Regular cardiac myocyte (primary cell): Measurements from ENCODE around the gene KRT38. TPM values are rescaled to one million over a fixed set of nuclear protein-coding genes. Genes with fewer than 3 reads are reported as not detected.

Experiments
- total RNA-seq: library from RNA; depleted of rRNA; stranded (reverse); fragments of >200 nt; gene quantifications from 2 replicates; pipeline ENCODE4 v1.2.3, GENCODE V29; 2014

KRT38 gene
- total RNA-seq: not detected in 2 replicates

GRCh38 chr17:41440531-41441033 is at the start of gene KRT38:
Gene KRT38, minus strand, starts transcription at chr17:41440983. Its CDS starts 62 bp downstream, at chr17:41440921.

GRCh38 chr17:41489531-41489930 is 48.7 kb upstream of the KRT38 start, which contains the start of gene KRT36:
Gene KRT36, minus strand, starts transcription at chr17:41489910. Its CDS starts 46 bp downstream, at chr17:41489864.

GRCh38 chr17:41481036-41481435 is 40.3 kb upstream of the KRT38 start, which contains the start of gene KRT35:
Gene KRT35, minus strand, starts transcription at chr17:41481151. Its CDS starts 54 bp downstream, at chr17:41481097.

GRCh38 chr17:41466988-41467387 is 26.2 kb upstream of the KRT38 start, which contains the start of gene KRT32:
Gene KRT32, minus strand, starts transcription at chr17:41467386. Its CDS starts 61 bp downstream, at chr17:41467325.

GRCh38 chr17:41424111-41424635 is 16.6 kb downstream of the KRT38 start, which contains the start of gene KRT37:
Gene KRT37, minus strand, starts transcription at chr17:41424585. Its CDS starts 62 bp downstream, at chr17:41424523.

GRCh38 chr17:41396996-41397660 is 43.7 kb downstream of the KRT38 start, which contains the start of gene KRT31:
Gene KRT31, minus strand, starts transcription at chr17:41397608. Its CDS starts 69 bp downstream, at chr17:41397539.

Other genes with a start within 250 kb of the KRT38 start
- gene KRTAP9-2, start 214.3 kb downstream of the KRT38 start, total RNA-seq: not detected in 2 replicates
- not detected in 2 replicates for gene KRTAP9-3, start 208.5 kb downstream of the KRT38 start, total RNA-seq
- not detected in 2 replicates for gene KRTAP9-8, start 203.0 kb downstream of the KRT38 start, total RNA-seq
- gene KRTAP9-4, start 191.3 kb downstream of the KRT38 start, total RNA-seq: not detected in 2 replicates
- gene KRTAP9-9, start 185.6 kb downstream of the KRT38 start, total RNA-seq: not detected in 2 replicates
- gene KRTAP9-6, start 175.6 kb downstream of the KRT38 start, total RNA-seq: not detected in 2 replicates
- gene KRTAP9-7, start 165.3 kb downstream of the KRT38 start, total RNA-seq: not detected in 2 replicates
- not detected in 2 replicates for gene KRTAP29-1, start 138.1 kb downstream of the KRT38 start, total RNA-seq
- not detected in 2 replicates for gene KRTAP16-1, start 131.7 kb downstream of the KRT38 start, total RNA-seq
- gene KRTAP17-1, start 125.3 kb downstream of the KRT38 start, total RNA-seq: not detected in 2 replicates
- not detected in 2 replicates for gene KRT33A, start 90.2 kb downstream of the KRT38 start, total RNA-seq
- under 0.01 TPM in 2 replicates for gene KRT33B, start 71.2 kb downstream of the KRT38 start, total RNA-seq
- gene KRT34, start 58.7 kb downstream of the KRT38 start, total RNA-seq: 2.0 and 2.9 TPM in 2 replicates
- not detected in 2 replicates for gene KRT31, start 43.4 kb downstream of the KRT38 start, total RNA-seq
- gene KRT37, start 16.4 kb downstream of the KRT38 start, total RNA-seq: not detected in 2 replicates
- not detected in 2 replicates for gene KRT32, start 26.4 kb upstream of the KRT38 start, total RNA-seq
- gene KRT35, start 40.2 kb upstream of the KRT38 start, total RNA-seq: not detected in 2 replicates
- not detected in 2 replicates for gene KRT36, start 48.9 kb upstream of the KRT38 start, total RNA-seq
- 0.58 TPM in 1 of 2 replicates, not detected in the other for gene KRT13, start 64.6 kb upstream of the KRT38 start, total RNA-seq
- 0.56 and 3.5 TPM in 2 replicates for gene KRT15, start 77.9 kb upstream of the KRT38 start, total RNA-seq
- gene KRT19, start 87.3 kb upstream of the KRT38 start, total RNA-seq: 71.3 and 87.2 TPM in 2 replicates
- not detected in 2 replicates for gene KRT9, start 131.1 kb upstream of the KRT38 start, total RNA-seq
- 0.38 and 0.56 TPM in 2 replicates for gene KRT14, start 145.9 kb upstream of the KRT38 start, total RNA-seq
- gene KRT16, start 171.8 kb upstream of the KRT38 start, total RNA-seq: under 0.01 and 0.28 TPM in 2 replicates
- gene KRT17, start 183.6 kb upstream of the KRT38 start, total RNA-seq: 1.9 and 7.0 TPM in 2 replicates
- gene EIF1, start 247.9 kb upstream of the KRT38 start, total RNA-seq: 69.6 and 107 TPM in 2 replicates